ENCODE measurements around the gene CALHM1. TPM values are rescaled to one million over a fixed set of nuclear protein-coding genes. Genes with fewer than 3 reads are reported as not detected.
"Not testable (repeated sequence)": the region's sequence is repeated elsewhere in the genome, so short reads cannot be mapped to it uniquely, and the experiment has no call there.

Gene CALHM1
- total RNA-seq, 1 donor from 2014 or later: not detected

GRCh38 chr10:103417601-103418000 is 41.1 kb downstream of the CALHM1 start:
- TF ChIP-seq, protein P1, sequence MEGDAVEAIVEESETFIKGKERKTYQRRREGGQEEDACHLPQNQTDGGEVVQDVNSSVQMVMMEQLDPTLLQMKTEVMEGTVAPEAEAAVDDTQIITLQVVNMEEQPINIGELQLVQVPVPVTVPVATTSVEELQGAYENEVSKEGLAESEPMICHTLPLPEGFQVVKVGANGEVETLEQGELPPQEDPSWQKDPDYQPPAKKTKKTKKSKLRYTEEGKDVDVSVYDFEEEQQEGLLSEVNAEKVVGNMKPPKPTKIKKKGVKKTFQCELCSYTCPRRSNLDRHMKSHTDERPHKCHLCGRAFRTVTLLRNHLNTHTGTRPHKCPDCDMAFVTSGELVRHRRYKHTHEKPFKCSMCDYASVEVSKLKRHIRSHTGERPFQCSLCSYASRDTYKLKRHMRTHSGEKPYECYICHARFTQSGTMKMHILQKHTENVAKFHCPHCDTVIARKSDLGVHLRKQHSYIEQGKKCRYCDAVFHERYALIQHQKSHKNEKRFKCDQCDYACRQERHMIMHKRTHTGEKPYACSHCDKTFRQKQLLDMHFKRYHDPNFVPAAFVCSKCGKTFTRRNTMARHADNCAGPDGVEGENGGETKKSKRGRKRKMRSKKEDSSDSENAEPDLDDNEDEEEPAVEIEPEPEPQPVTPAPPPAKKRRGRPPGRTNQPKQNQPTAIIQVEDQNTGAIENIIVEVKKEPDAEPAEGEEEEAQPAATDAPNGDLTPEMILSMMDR (IDR thresholded peaks at IDR 0.05): no peak
- TF ChIP-seq POLR2AphosphoS5 (IDR thresholded peaks at IDR 0.05; ENCODE audit: insufficient read depth in 1 of 2, low read depth in 1 of 2) (no peak), POLR2A (IDR thresholded peaks at IDR 0.05) (no peak)
- H3K27ac ChIP-seq: no peak overlapping the region
- no peaks in the 10 kb centered on the region for H3K4me1 ChIP-seq
- no peak for DNase-seq (ENCODE audit: extremely low spot score in 2 of 2)
- no peaks in the 10 kb centered on the region for H3K27me3 ChIP-seq
- H3K4me3 ChIP-seq: no peak overlapping the region
- intact Hi-C loops (cut with DNase I): loop anchor here (10.0 kb wide), 1 partner anchor 177 kb away; no protein-coding TSS in a partner anchor
- peaks cover 5 to 88% of the 10 kb centered on the region in 2 donors for H3K36me3 ChIP-seq
- H3K9me3 ChIP-seq: no peaks in the 10 kb centered on the region

- intact Hi-C loops (cut with DNase I): loop anchor here (10.0 kb wide), 1 partner anchor 178 kb away; no protein-coding TSS in a partner anchor
- H3K9me3 ChIP-seq; H3K27ac ChIP-seq; H3K4me3 ChIP-seq; DNase-seq (ENCODE audit: extremely low spot score in 2 of 2); H3K27me3 ChIP-seq; H3K4me1 ChIP-seq: not testable (repeated sequence)
- peaks cover 5 to 88% of the 10 kb centered on the region in 2 donors for H3K36me3 ChIP-seq
Observed at GRCh38 chr10:103417148-103417469, 41.6 kb downstream of the CALHM1 start.

DNA sequence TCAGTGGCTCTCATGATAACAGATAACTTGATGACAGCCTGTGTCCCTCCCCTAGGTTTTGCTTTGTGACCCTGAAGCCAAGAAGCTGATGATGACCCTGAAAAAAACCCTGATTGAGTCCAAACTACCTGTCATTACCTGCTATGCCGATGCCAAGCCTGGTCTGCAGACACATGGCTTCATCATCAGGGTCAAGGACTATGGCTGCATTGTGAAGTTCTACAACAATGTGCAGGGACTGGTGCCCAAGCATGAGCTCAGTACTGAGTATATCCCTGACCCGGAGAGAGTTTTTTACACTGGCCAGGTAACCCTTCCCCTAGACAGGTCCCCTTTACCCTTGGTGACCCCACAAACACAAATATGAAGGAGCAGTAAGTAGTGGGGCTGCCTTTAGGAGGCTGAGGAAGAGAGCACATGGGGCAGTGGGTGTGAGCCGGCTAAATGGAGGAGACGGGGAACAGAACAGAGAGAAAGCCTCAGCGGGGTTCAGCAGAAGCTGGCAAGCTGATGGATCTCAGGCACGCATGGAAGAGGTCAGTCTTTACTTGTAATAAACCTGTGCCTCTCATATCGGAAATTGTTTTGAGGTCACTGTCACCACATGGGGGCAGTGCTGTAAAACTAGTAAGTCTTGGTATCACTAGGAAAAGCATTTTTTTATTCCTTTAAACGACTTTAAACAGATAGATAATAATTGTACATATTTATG is 42.1 kb downstream of the CALHM1 start:
- Histone ChIP-seq H3K4me1 (no peaks in the 10 kb centered on the region), H3K36me3 (peaks cover 5 to 90% of the 10 kb centered on the region in 2 donors), H3K4me3 (no peak overlapping the region), H3K27me3 (no peaks in the 10 kb centered on the region), H3K9me3 (no peaks in the 10 kb centered on the region), H3K27ac (no peak overlapping the region)
- DNase-seq (ENCODE audit: extremely low spot score in 2 of 2): no peak
- no peak for TF ChIP-seq POLR2A (IDR thresholded peaks at IDR 0.05)
- TF ChIP-seq, protein P1 (IDR thresholded peaks at IDR 0.05): peak; percentile 52 to 71 (median 68)
- no peak for TF ChIP-seq POLR2AphosphoS5 (IDR thresholded peaks at IDR 0.05; ENCODE audit: insufficient read depth in 1 of 2, low read depth in 1 of 2)
- intact Hi-C loops (cut with DNase I): loop anchor here (10.0 kb wide), 1 partner anchor 178 kb away; no protein-coding TSS in a partner anchor

GRCh38 chr10:103415581-103415980 is 43.1 kb downstream of the CALHM1 start:
- Histone ChIP-seq H3K4me3 (no peak overlapping the region), H3K36me3 (peaks cover 5 to 94% of the 10 kb centered on the region in 2 donors), H3K4me1 (no peaks in the 10 kb centered on the region), H3K27ac (no peak overlapping the region), H3K9me3 (no peaks in the 10 kb centered on the region), H3K27me3 (no peaks in the 10 kb centered on the region)
- DNase-seq (ENCODE audit: extremely low spot score in 2 of 2): no peak
- intact Hi-C loops (cut with DNase I): loop anchor here (10.0 kb wide), 1 partner anchor 179 kb away; no protein-coding TSS in a partner anchor
- no peak for TF ChIP-seq POLR2A (IDR thresholded peaks at IDR 0.05)
- TF ChIP-seq, protein P1 (IDR thresholded peaks at IDR 0.05): no peak
- TF ChIP-seq POLR2AphosphoS5 (IDR thresholded peaks at IDR 0.05; ENCODE audit: insufficient read depth in 1 of 2, low read depth in 1 of 2): no peak

DNA sequence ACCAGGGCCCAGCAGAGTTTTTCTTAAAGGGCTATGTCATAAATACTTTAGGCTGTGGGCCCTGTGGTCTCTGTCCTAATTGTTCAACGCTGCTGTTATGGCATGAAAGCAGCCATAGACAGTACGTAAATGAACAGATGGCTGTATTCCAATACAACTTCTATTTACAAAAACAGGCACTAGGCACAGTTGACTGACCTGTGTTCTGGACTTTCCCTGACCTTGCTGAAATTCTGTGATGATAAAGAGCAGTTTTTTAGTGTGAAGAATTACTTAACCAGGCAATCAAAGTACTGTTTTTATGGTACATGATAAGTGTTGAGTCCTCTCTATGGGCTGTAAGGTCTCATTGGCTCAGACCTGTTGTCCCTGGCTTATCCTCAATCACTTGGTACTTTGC is 45.1 kb downstream of the CALHM1 start:
- Histone ChIP-seq H3K9me3 (no peaks in the 10 kb centered on the region), H3K4me1 (no peaks in the 10 kb centered on the region), H3K27ac (no peak overlapping the region), H3K36me3 (peaks cover 5 to 91% of the 10 kb centered on the region in 2 donors), H3K27me3 (no peaks in the 10 kb centered on the region), H3K4me3 (no peak overlapping the region)
- TF ChIP-seq POLR2AphosphoS5 (IDR thresholded peaks at IDR 0.05; ENCODE audit: insufficient read depth in 1 of 2, low read depth in 1 of 2) (no peak), POLR2A (IDR thresholded peaks at IDR 0.05) (no peak)
- TF ChIP-seq, protein P1 (IDR thresholded peaks at IDR 0.05): no peak
- no peak for DNase-seq (ENCODE audit: extremely low spot score in 2 of 2)
- intact Hi-C loops (cut with DNase I): loop anchor here (10.0 kb wide), 1 partner anchor 181 kb away; no protein-coding TSS in a partner anchor

Other genes with a start within 250 kb of the CALHM1 start
- not detected for gene RPEL1, start 213.0 kb downstream of the CALHM1 start, total RNA-seq
- gene INA, start 181.8 kb downstream of the CALHM1 start, total RNA-seq: 3.9 TPM
- 8.3 TPM for gene PCGF6, start 107.8 kb downstream of the CALHM1 start, total RNA-seq
- gene TAF5, start 90.9 kb downstream of the CALHM1 start, total RNA-seq: 4.4 TPM
- gene ATP5MK, start 62.4 kb downstream of the CALHM1 start, total RNA-seq: 180 TPM
- gene PDCD11, start 62.3 kb downstream of the CALHM1 start, total RNA-seq: 22.8 TPM
- gene CALHM2, start 6.5 kb downstream of the CALHM1 start, total RNA-seq: 94.3 TPM
- gene CALHM3, start 20.3 kb upstream of the CALHM1 start, total RNA-seq: not detected
- 4.2 TPM for gene NEURL1, start 34.8 kb upstream of the CALHM1 start, total RNA-seq